ENCODE measurements around the gene CIAO3. TPM values are rescaled to one million over a fixed set of nuclear protein-coding genes. Genes with fewer than 3 reads are reported as not detected.
"Not testable (repeated sequence)": the region's sequence is repeated elsewhere in the genome, so short reads cannot be mapped to it uniquely, and the experiment has no call there.

Gene CIAO3
- total and polyA plus RNA-seq, 3 donors from 2014 or later: 28.9 to 59.0 (median 58.0) TPM

- H3K27me3 ChIP-seq: no peaks in the 10 kb centered on the region
- H3K4me1 ChIP-seq: no peaks in the 10 kb centered on the region
Observed at GRCh38 chr16:776824-777223, 36.0 kb upstream of the CIAO3 start.

GRCh38 chr16:776298-776697 is 35.5 kb upstream of the CIAO3 start:
- H3K4me3 ChIP-seq; intact Hi-C loops (cut with DNase I; ENCODE audit: low total_unique reads); H3K27me3 ChIP-seq; H3K4me1 ChIP-seq; DNase-seq; H3K36me3 ChIP-seq (ENCODE audit: low read depth, missing control alignments); H3K27ac ChIP-seq; H3K9me3 ChIP-seq: not testable (repeated sequence)
- 92 to 93% methylated on average over 10 of the region's 10 CpGs for WGBS, 2 donors

More at GRCh38 chr16:776824-777223, 36.0 kb upstream of the CIAO3 start:
- DNase-seq: no peak
- no peaks in the 10 kb centered on the region for H3K36me3 ChIP-seq (ENCODE audit: low read depth, missing control alignments)
- no peak for TF ChIP-seq POLR2A (IDR thresholded peaks at IDR 0.05)
- no peak for TF ChIP-seq CTCF (IDR thresholded peaks at IDR 0.05)
- no peaks in the 10 kb centered on the region for H3K9me3 ChIP-seq
- 89 to 93% methylated on average over 9 of the region's 9 CpGs for WGBS, 2 donors
- H3K4me3 ChIP-seq: no peak overlapping the region
- no peak overlapping the region for H3K27ac ChIP-seq
- intact Hi-C loops (cut with DNase I; ENCODE audit: low total_unique reads): no loop called here

GRCh38 chr16:775236-775796 is 34.5 kb upstream of the CIAO3 start:
- Histone ChIP-seq H3K4me3 (no peak overlapping the region), H3K27ac (no peak overlapping the region), H3K36me3 (ENCODE audit: low read depth, missing control alignments) (no peaks in the 10 kb centered on the region), H3K9me3 (no peaks in the 10 kb centered on the region), H3K27me3 (no peaks in the 10 kb centered on the region), H3K4me1 (no peaks in the 10 kb centered on the region)
- intact Hi-C loops (cut with DNase I; ENCODE audit: low total_unique reads): no loop called here
- no peak for DNase-seq
- WGBS, 2 donors: 79 to 80% methylated on average over 25 to 36 of the region's 36 CpGs
- TF ChIP-seq CTCF (IDR thresholded peaks at IDR 0.05): no peak
- TF ChIP-seq POLR2A (IDR thresholded peaks at IDR 0.05): no peak

- intact Hi-C loops (cut with DNase I; ENCODE audit: low total_unique reads): no loop called here
- no peaks in the 10 kb centered on the region for H3K27me3 ChIP-seq
Observed at GRCh38 chr16:774086-775001, 33.5 kb upstream of the CIAO3 start.

More at GRCh38 chr16:774086-775001, 33.5 kb upstream of the CIAO3 start:
- no peak overlapping the region for H3K27ac ChIP-seq
- H3K4me3 ChIP-seq: no peak overlapping the region
- no peak for DNase-seq
- no peaks in the 10 kb centered on the region for H3K4me1 ChIP-seq
- no peaks in the 10 kb centered on the region for H3K9me3 ChIP-seq
- TF ChIP-seq POLR2A (IDR thresholded peaks at IDR 0.05): no peak
- TF ChIP-seq CTCF (IDR thresholded peaks at IDR 0.05): no peak
- H3K36me3 ChIP-seq (ENCODE audit: low read depth, missing control alignments): no peaks in the 10 kb centered on the region
- 81 to 85% methylated on average over 12 to 38 of the region's 46 CpGs for WGBS, 2 donors

Measured in testis (tissue), 3 donors.